CD14-positive monocyte (primary cell): ENCODE measurements around the gene RAB6B. TPM values are rescaled to one million over a fixed set of nuclear protein-coding genes. Genes with fewer than 3 reads are reported as not detected.

Experiments used
- DNase-seq, 3 donors: peaks; one replicate each; pipeline ENCODE4 v3.0.0-alpha.2; 2011 to 2022
- H2AFZ ChIP-seq: 2 replicates; pipeline ENCODE4 v1.6.0; 2012; ENCODE audit warnings: mild to moderate bottlenecking, low read depth, low read length, inconsistent platforms; ENCODE audit not compliant: insufficient read depth, poor library complexity, severe bottlenecking
- H3K27ac ChIP-seq, 2 donors: 1 replicate in 1 of 2; 2 replicates in 1 of 2; pipeline ENCODE4 v1.5.1; 2012 to 2013; ENCODE audit warnings: low read length in 2 of 2, control low read depth in 1 of 2, inconsistent platforms in 1 of 2, low read depth in 1 of 2, mild to moderate bottlenecking in 1 of 2
- H3K27me3 ChIP-seq, 2 donors: one replicate each; pipeline versions ENCODE4 v1.6.0 to v1.6.1; 2011 to 2013; ENCODE audit warnings: low read length in 2 of 2; ENCODE audit not compliant: control insufficient read depth in 2 of 2, insufficient read depth in 2 of 2
- H3K36me3 ChIP-seq, 2 donors: replicated peaks in 1 of 2; 1 replicate in 1 of 2; 2 replicates in 1 of 2; pipeline versions ENCODE4 v1.5.1 to v1.6.1; 2012 to 2013; ENCODE audit warnings: low read length in 2 of 2, control low read depth in 1 of 2, inconsistent platforms in 1 of 2, mild to moderate bottlenecking in 1 of 2; ENCODE audit not compliant: insufficient read depth in 2 of 2, control insufficient read depth in 1 of 2
- H3K4me1 ChIP-seq, 2 donors: 1 replicate in 1 of 2; 2 replicates in 1 of 2; pipeline versions ENCODE4 v1.5.1 to v1.6.1; 2012 to 2013; ENCODE audit warnings: low read length in 2 of 2, control low read depth in 1 of 2, inconsistent platforms in 1 of 2, mild to moderate bottlenecking in 1 of 2, moderate library complexity in 1 of 2; ENCODE audit not compliant: insufficient read depth in 2 of 2, control insufficient read depth in 1 of 2
- H3K4me2 ChIP-seq: replicated peaks from 2 replicates; pipeline ENCODE3; 2012; ENCODE audit warnings: low read length, moderate library complexity, mild to moderate bottlenecking; ENCODE audit not compliant: poor library complexity, severe bottlenecking; ENCODE audit errors: extremely low read depth
- H3K4me3 ChIP-seq, 3 experiments: fragments of 200-600 bp in 1 of 3; sonication (generic) in 1 of 3; replicated peaks in 1 of 3; 1 replicate in 2 of 3; 2 replicates in 1 of 3; pipeline ENCODE4 v1.5.1; 2011 to 2013; ENCODE audit warnings: low read length in 3 of 3, mild to moderate bottlenecking in 3 of 3, control low read depth in 2 of 3, low read depth in 2 of 3, inconsistent platforms in 1 of 3, moderate library complexity in 1 of 3
- H3K79me2 ChIP-seq: 2 replicates; pipeline ENCODE4 v1.6.0; 2012; ENCODE audit warnings: mild to moderate bottlenecking, control low read depth, inconsistent platforms, low read length, moderate library complexity; ENCODE audit not compliant: insufficient read depth
- H3K9ac ChIP-seq: 2 replicates; pipeline ENCODE4 v1.6.0; 2017; ENCODE audit warnings: low read length, mild to moderate bottlenecking; ENCODE audit not compliant: insufficient read depth, poor library complexity, severe bottlenecking
- H3K9me3 ChIP-seq, 2 donors: replicated peaks in 1 of 2; 1 replicate in 1 of 2; 2 replicates in 1 of 2; pipeline versions ENCODE4 v1.5.1 to v1.6.1; 2012 to 2013; ENCODE audit warnings: low read length in 2 of 2, control low read depth in 1 of 2; ENCODE audit not compliant: control insufficient read depth in 1 of 2, insufficient read depth in 1 of 2
- H4K20me1 ChIP-seq: 2 replicates; pipeline ENCODE4 v1.6.0; 2012; ENCODE audit warnings: mild to moderate bottlenecking, low read length, control low read depth, moderate library complexity; ENCODE audit not compliant: insufficient read depth
- H3K27ac Mint-ChIP-seq, 7 donors: one replicate each; pipeline ENCODE4 v1.8.0; 2020; ENCODE audit warnings: mild to moderate bottlenecking in 7 of 7, mixed read lengths in 7 of 7, moderate library complexity in 6 of 7, inconsistent platforms in 2 of 7
- H3K27me3 Mint-ChIP-seq, 3 donors: one replicate each; pipeline ENCODE4 v1.8.0; 2021 to 2022; ENCODE audit warnings: low read depth in 3 of 3, mild to moderate bottlenecking in 3 of 3, mixed read lengths in 3 of 3, moderate library complexity in 3 of 3, inconsistent platforms in 1 of 3
- H3K36me3 Mint-ChIP-seq, 2 donors: one replicate each; pipeline ENCODE4 v1.8.0; 2020; ENCODE audit warnings: mixed read lengths in 2 of 2, inconsistent platforms in 1 of 2, mild to moderate bottlenecking in 1 of 2
- H3K4me1 Mint-ChIP-seq: one replicate; pipeline ENCODE4 v1.8.0; 2020; ENCODE audit warnings: mild to moderate bottlenecking, mixed read lengths
- H3K4me3 Mint-ChIP-seq, 2 donors: one replicate each; pipeline ENCODE4 v1.8.0; 2020; ENCODE audit warnings: mild to moderate bottlenecking in 2 of 2, mixed read lengths in 2 of 2, moderate library complexity in 1 of 2
- H3K9me3 Mint-ChIP-seq, 7 donors: one replicate each; pipeline ENCODE4 v1.8.0; 2020 to 2022; ENCODE audit warnings: mixed read lengths in 7 of 7, mild to moderate bottlenecking in 6 of 7, moderate library complexity in 6 of 7, inconsistent platforms in 2 of 7
- WGBS: methylation state at CpG from one replicate; pipeline ENCODE4 v1.1.5; 2013; ENCODE audit warnings: missing lambda C conversion rate; ENCODE audit not compliant: insufficient coverage; 5-methylcytosine and 5-hydroxymethylcytosine counted together
- intact Hi-C, 2 donors: fragments of 100-400 bp; cut with micrococcal nuclease; formaldehyde crosslinking; loops; one replicate each; pipeline versions ENCODE4 v1.15.0 to v1.15.1; 2023
- polyA plus RNA-seq, 3 donors: library from polyadenylated mRNA; depleted of rRNA in 1 of 3; unstranded in 2 of 3; stranded (reverse) in 1 of 3; fragments of 300-500 nt in 2 of 3; fragments of >200 nt in 1 of 3; fragmentation: Illumina TruSeq in 2 of 3; gene quantifications; 1 replicate in 2 of 3; 2 replicates in 1 of 3; pipeline ENCODE4 v1.2.3, GENCODE V29; 2012 to 2021
- TF ChIP-seq, protein P1 (sequence below): fragments of 200-600 bp; IDR thresholded peaks from one replicate; pipeline ENCODE4 v1.8.0; 2022; ENCODE audit warnings: antibody characterized with exemption, mild to moderate bottlenecking

Gene RAB6B
- polyA plus RNA-seq, 3 donors, result 0.46 TPM; not detected in 2

DNA sequence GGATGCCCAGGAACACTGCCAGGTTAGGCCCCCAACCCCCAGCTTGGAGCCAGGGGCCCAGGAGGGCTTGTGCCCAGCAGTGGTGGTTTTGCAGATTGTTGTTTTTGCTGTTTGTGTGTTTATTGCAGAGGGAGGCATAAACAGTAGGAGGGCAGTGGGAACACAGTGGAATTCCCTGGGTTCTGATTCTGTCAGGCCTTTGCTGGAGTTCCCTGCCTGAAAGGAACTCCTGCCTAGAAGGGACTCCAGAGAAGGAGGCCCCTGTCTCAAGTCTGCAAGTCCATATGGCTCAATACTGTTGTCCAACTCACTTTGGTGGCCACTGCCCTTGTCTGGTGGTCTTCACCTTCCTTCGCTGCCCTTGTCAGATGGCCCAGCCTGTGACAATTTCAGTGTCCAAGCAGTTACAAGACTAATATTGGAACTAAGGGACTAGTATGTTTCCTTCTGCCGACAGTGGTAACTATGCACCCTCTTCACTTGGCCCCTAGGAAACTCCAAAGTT is 47.4 kb upstream of the RAB6B start:
- Mint-ChIP-seq H3K27ac (no peak overlapping the region), H3K4me1 (peaks cover 18% of the 10 kb centered on the region), H3K9me3 (no peaks in the 10 kb centered on the region), H3K36me3 (no peaks in the 10 kb centered on the region), H3K27me3 (peaks cover 2 to 14% (median 2%) of the 10 kb centered on the region in 3 donors), H3K4me3 (no peak overlapping the region)
- Histone ChIP-seq H3K4me1 (peaks cover 4 to 5% of the 10 kb centered on the region in 2 donors), H4K20me1 (no peaks in the 10 kb centered on the region), H3K27ac (no peak overlapping the region), H2AFZ (peak overlapping the region; percentile 68), H3K9ac (no peak overlapping the region), H3K79me2 (no peaks in the 10 kb centered on the region), H3K9me3 (no peaks in the 10 kb centered on the region), H3K4me2 (peak overlapping the region; percentile 21), H3K27me3 (no peaks in the 10 kb centered on the region), H3K4me3 (no peak overlapping the region), H3K36me3 (no peaks in the 10 kb centered on the region)
- no peak for DNase-seq
- intact Hi-C loops, result no loop called here
- 100% methylated on average over 1 of the region's 2 CpGs for WGBS
- TF ChIP-seq, protein P1, sequence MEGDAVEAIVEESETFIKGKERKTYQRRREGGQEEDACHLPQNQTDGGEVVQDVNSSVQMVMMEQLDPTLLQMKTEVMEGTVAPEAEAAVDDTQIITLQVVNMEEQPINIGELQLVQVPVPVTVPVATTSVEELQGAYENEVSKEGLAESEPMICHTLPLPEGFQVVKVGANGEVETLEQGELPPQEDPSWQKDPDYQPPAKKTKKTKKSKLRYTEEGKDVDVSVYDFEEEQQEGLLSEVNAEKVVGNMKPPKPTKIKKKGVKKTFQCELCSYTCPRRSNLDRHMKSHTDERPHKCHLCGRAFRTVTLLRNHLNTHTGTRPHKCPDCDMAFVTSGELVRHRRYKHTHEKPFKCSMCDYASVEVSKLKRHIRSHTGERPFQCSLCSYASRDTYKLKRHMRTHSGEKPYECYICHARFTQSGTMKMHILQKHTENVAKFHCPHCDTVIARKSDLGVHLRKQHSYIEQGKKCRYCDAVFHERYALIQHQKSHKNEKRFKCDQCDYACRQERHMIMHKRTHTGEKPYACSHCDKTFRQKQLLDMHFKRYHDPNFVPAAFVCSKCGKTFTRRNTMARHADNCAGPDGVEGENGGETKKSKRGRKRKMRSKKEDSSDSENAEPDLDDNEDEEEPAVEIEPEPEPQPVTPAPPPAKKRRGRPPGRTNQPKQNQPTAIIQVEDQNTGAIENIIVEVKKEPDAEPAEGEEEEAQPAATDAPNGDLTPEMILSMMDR, result no peak

DNA sequence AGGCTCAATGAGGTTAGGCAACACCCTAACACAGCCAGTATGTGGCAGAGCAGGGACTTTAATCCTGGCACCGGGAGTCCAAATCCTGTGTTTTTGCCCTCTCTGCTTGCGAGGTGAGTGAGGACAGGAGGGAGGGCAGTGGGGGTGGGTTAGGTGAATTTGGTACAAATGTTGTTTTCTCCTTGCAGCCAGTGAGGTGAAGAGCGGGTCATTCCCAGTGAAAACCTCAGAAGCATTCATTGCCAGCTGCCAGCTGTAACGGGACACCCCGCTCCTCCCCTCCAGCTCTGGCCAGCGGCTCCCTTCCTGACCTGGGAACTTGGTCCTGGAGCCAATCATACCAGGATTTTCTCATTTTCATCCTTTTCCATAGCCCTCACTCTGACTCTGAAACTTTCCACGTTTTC is 45.7 kb upstream of the RAB6B start:
- Histone ChIP-seq H3K9me3 (no peaks in the 10 kb centered on the region), H2AFZ (no peak overlapping the region), H4K20me1 (no peaks in the 10 kb centered on the region), H3K4me1 (peaks cover 4 to 5% of the 10 kb centered on the region in 2 donors), H3K36me3 (no peaks in the 10 kb centered on the region), H3K27ac (no peak overlapping the region), H3K79me2 (no peaks in the 10 kb centered on the region), H3K4me3 (no peak overlapping the region), H3K27me3 (no peaks in the 10 kb centered on the region), H3K4me2 (no peak overlapping the region), H3K9ac (no peak overlapping the region)
- no peaks in the 10 kb centered on the region for H3K9me3 Mint-ChIP-seq
- H3K4me3 Mint-ChIP-seq, result no peak overlapping the region
- H3K36me3 Mint-ChIP-seq, result no peaks in the 10 kb centered on the region
- no peak for DNase-seq
- 97% methylated on average over 7 of the region's 7 CpGs for WGBS
- H3K4me1 Mint-ChIP-seq, result peaks cover 18% of the 10 kb centered on the region
- peaks cover 2 to 14% (median 2%) of the 10 kb centered on the region in 3 donors for H3K27me3 Mint-ChIP-seq
- TF ChIP-seq, protein P1, result no peak
- intact Hi-C loops, result no loop called here
- no peak overlapping the region for H3K27ac Mint-ChIP-seq
